MCF 10A (cell line): ENCODE measurements around the gene MTG1. TPM values are rescaled to one million over a fixed set of nuclear protein-coding genes. Genes with fewer than 3 reads are reported as not detected.

ENCODE experiments used
- BruUV-seq: library from RNA; stranded (reverse); fragments of 400-500 nt; replicated peaks from 2 replicates; lab custom pipeline; 2021; lab: Mats Ljungman, UMichigan
- CTCF ChIA-PET: fragments of 300-600 bp; sonication (Branson Sonifier 250); formaldehyde crosslinking; extraction: SDS; loops from one replicate; lab custom pipeline; 2021; ENCODE audit warnings: antibody characterized with exemption, inconsistent platforms; lab: Yijun Ruan, JAX
- POLR2A ChIA-PET: fragments of 300-600, 350-650 bp; sonication (Branson Sonifier 250); formaldehyde crosslinking; extraction: SDS; loops from one replicate; lab custom pipeline; 2020; ENCODE audit warnings: antibody characterized with exemption, inconsistent platforms; lab: Yijun Ruan, JAX
- DNase-seq: peaks from one replicate; pipeline ENCODE4 v3.0.0-alpha.2; 2018; ENCODE audit not compliant: unreplicated experiment
- H3K27ac Mint-ChIP-seq: one replicate; pipeline ENCODE4 v1.8.0; 2022; ENCODE audit warnings: mild to moderate bottlenecking, low read depth, mixed read lengths; ENCODE audit not compliant: unreplicated experiment
- H3K27me3 Mint-ChIP-seq: one replicate; pipeline ENCODE4 v1.8.0; 2022; ENCODE audit warnings: mixed read lengths; ENCODE audit not compliant: insufficient read depth, unreplicated experiment
- H3K36me3 Mint-ChIP-seq: one replicate; pipeline ENCODE4 v1.8.0; 2022; ENCODE audit warnings: mild to moderate bottlenecking, moderate library complexity, mixed read lengths; ENCODE audit not compliant: insufficient read depth, unreplicated experiment
- H3K4me1 Mint-ChIP-seq: one replicate; pipeline ENCODE4 v1.8.0; 2022; ENCODE audit warnings: mixed read lengths; ENCODE audit not compliant: insufficient read depth, unreplicated experiment
- H3K4me3 Mint-ChIP-seq: one replicate; pipeline ENCODE4 v1.8.0; 2022; ENCODE audit warnings: mild to moderate bottlenecking, moderate library complexity, mixed read lengths; ENCODE audit not compliant: unreplicated experiment
- H3K9me3 Mint-ChIP-seq: one replicate; pipeline ENCODE4 v1.8.0; 2022; ENCODE audit warnings: mixed read lengths; ENCODE audit not compliant: unreplicated experiment
- intact Hi-C: fragments of 100-400 bp; cut with micrococcal nuclease; formaldehyde crosslinking; loops from 2 replicates; pipeline ENCODE4 v1.14.1; 2022
- total RNA-seq: library from RNA; stranded (reverse); gene quantifications from 2 replicates; pipeline ENCODE4 v1.2.3, GENCODE V29; 2022
- TF ChIP-seq, protein P1 (sequence below): fragments of 200-600 bp; IDR thresholded peaks from one replicate; pipeline ENCODE4 v1.8.0; 2022; ENCODE audit warnings: antibody characterized with exemption, mild to moderate bottlenecking; ENCODE audit not compliant: unreplicated experiment

The MTG1 gene
- total RNA-seq, 1 experiment from 2014 or later, result 71.6 TPM

GRCh38 chr10:133396035-133396624 is 2.2 kb downstream of the MTG1 start:
- Mint-ChIP-seq H3K27me3 (no peaks in the 10 kb centered on the region), H3K27ac (no peak overlapping the region), H3K4me3 (peak overlapping the region; percentile 90), H3K4me1 (no peaks in the 10 kb centered on the region), H3K36me3 (peaks cover 40% of the 10 kb centered on the region), H3K9me3 (no peaks in the 10 kb centered on the region)
- intact Hi-C loops, result loop anchor here (10.0 kb wide), 1 partner anchor 71 kb away; no protein-coding TSS in a partner anchor
- POLR2A ChIA-PET, result no interaction called here
- no TSS peak for BruUV-seq
- no peak for DNase-seq
- CTCF ChIA-PET, result no interaction called here
- TF ChIP-seq, protein P1, sequence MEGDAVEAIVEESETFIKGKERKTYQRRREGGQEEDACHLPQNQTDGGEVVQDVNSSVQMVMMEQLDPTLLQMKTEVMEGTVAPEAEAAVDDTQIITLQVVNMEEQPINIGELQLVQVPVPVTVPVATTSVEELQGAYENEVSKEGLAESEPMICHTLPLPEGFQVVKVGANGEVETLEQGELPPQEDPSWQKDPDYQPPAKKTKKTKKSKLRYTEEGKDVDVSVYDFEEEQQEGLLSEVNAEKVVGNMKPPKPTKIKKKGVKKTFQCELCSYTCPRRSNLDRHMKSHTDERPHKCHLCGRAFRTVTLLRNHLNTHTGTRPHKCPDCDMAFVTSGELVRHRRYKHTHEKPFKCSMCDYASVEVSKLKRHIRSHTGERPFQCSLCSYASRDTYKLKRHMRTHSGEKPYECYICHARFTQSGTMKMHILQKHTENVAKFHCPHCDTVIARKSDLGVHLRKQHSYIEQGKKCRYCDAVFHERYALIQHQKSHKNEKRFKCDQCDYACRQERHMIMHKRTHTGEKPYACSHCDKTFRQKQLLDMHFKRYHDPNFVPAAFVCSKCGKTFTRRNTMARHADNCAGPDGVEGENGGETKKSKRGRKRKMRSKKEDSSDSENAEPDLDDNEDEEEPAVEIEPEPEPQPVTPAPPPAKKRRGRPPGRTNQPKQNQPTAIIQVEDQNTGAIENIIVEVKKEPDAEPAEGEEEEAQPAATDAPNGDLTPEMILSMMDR, result no peak

GRCh38 chr10:133397938-133398337 is 4.0 kb downstream of the MTG1 start:
- H3K4me1 Mint-ChIP-seq, result no peaks in the 10 kb centered on the region
- H3K27me3 Mint-ChIP-seq, result no peaks in the 10 kb centered on the region
- H3K36me3 Mint-ChIP-seq, result peaks cover 55% of the 10 kb centered on the region
- ChIA-PET POLR2A (no interaction called here), CTCF (interaction anchor here (0.7 to 1.1 kb wide), 2 partner anchors 68 to 210 kb away, joined by 3 read pairs; no protein-coding TSS in a partner anchor)
- no peak overlapping the region for H3K27ac Mint-ChIP-seq
- no peak for DNase-seq
- intact Hi-C loops, result loop anchor here (10.0 kb wide), 1 partner anchor 73 kb away; no protein-coding TSS in a partner anchor
- BruUV-seq, result no TSS peak
- H3K9me3 Mint-ChIP-seq, result no peaks in the 10 kb centered on the region
- TF ChIP-seq, protein P1, result no peak
- no peak overlapping the region for H3K4me3 Mint-ChIP-seq

- POLR2A ChIA-PET, result no interaction called here
- no peak overlapping the region for H3K27ac Mint-ChIP-seq
- intact Hi-C loops, result loop anchor here (10.0 kb wide), 1 partner anchor 74 kb away; no protein-coding TSS in a partner anchor
- H3K4me3 Mint-ChIP-seq, result no peak overlapping the region
- peaks cover 66% of the 10 kb centered on the region for H3K36me3 Mint-ChIP-seq
- H3K4me1 Mint-ChIP-seq, result no peaks in the 10 kb centered on the region
- TF ChIP-seq, protein P1, result no peak
- no TSS peak for BruUV-seq
- H3K27me3 Mint-ChIP-seq, result no peaks in the 10 kb centered on the region
- H3K9me3 Mint-ChIP-seq, result no peaks in the 10 kb centered on the region
- CTCF ChIA-PET, result no interaction called here
- no peak for DNase-seq
Observed at GRCh38 chr10:133399123-133399601, 5.2 kb downstream of the MTG1 start.

GRCh38 chr10:133400624-133401424 is 6.9 kb downstream of the MTG1 start:
- no TSS peak for BruUV-seq
- H3K4me3 Mint-ChIP-seq, result no peak overlapping the region
- intact Hi-C loops, result no loop called here
- H3K36me3 Mint-ChIP-seq, result peaks cover 74% of the 10 kb centered on the region
- DNase-seq, result no peak
- ChIA-PET CTCF (interaction anchor here (1.2 kb wide), 1 partner anchor 71 kb away, joined by 3 read pairs; no protein-coding TSS in a partner anchor), POLR2A (no interaction called here)
- no peaks in the 10 kb centered on the region for H3K9me3 Mint-ChIP-seq
- no peak overlapping the region for H3K27ac Mint-ChIP-seq
- H3K4me1 Mint-ChIP-seq, result peaks cover 7% of the 10 kb centered on the region
- H3K27me3 Mint-ChIP-seq, result no peaks in the 10 kb centered on the region
- TF ChIP-seq, protein P1, result no peak
